A549 (cell line): ENCODE results near the gene ELF4. TPM values are rescaled to one million over a fixed set of nuclear protein-coding genes. Genes with fewer than 3 reads are reported as not detected.
A peak's percentile ranks its signal among the peaks of the same experiment; 100 is the strongest.

ENCODE experiments used
- ATAC-seq, 2 experiments: fragments of 200-7000 bp in 1 of 2; fragments of >200 bp in 1 of 2; cut with Nextera tagmentation in 1 of 2; cut with Tn5 transposase in 1 of 2; 3 replicates each; pipeline versions ENCODE4 v1.8.0 to v1.9.1; 2018 to 2020; ENCODE audit warnings: mild to moderate bottlenecking in 1 of 2, moderate library complexity in 1 of 2
- CTCF ChIA-PET: fragments of 300-600 bp; sonication (Branson Sonifier 250); formaldehyde crosslinking; extraction: SDS; loops from one replicate; lab custom pipeline; 2021; ENCODE audit warnings: antibody characterized with exemption, inconsistent platforms; lab: Yijun Ruan, JAX
- POLR2A ChIA-PET: fragments of 350-600 bp; formaldehyde crosslinking; extraction: SDS; loops from one replicate; lab custom pipeline; 2021; ENCODE audit warnings: antibody characterized with exemption, inconsistent platforms; lab: Yijun Ruan, JAX
- DNase-seq, 2 experiments: peaks; one replicate each; pipeline versions ENCODE4 v3.0.0 to v3.0.0-alpha.2; 2011 to 2016; ENCODE audit warnings: low read depth in 1 of 2, low spot score in 1 of 2
- FAIRE-seq: peaks from 2 replicates; lab custom pipeline; 2011; peaks lifted over from hg19 to GRCh38; lab: Jason Lieb, UNC
- H3K27ac ChIP-seq, 2 experiments: fragments of >200 bp; sonication (Bioruptor Twin); formaldehyde crosslinking; 3 replicates each; pipeline ENCODE4 v1.5.1; 2016 to 2017
- H3K4me1 ChIP-seq: fragments of >200 bp; sonication (Bioruptor Twin); formaldehyde crosslinking; 3 replicates; pipeline ENCODE4 v1.6.1; 2016
- H3K4me2 ChIP-seq: fragments of >200 bp; sonication (Bioruptor Twin); formaldehyde crosslinking; 3 replicates; pipeline ENCODE4 v1.6.1; 2016
- H3K4me3 ChIP-seq: fragments of >200 bp; sonication (Bioruptor Twin); formaldehyde crosslinking; 3 replicates; pipeline ENCODE4 v1.5.1; 2016
- H3K9me3 ChIP-seq: fragments of >200 bp; sonication (Bioruptor Twin); formaldehyde crosslinking; 3 replicates; pipeline ENCODE4 v1.6.1; 2016
- BCL3 ChIP-seq: fragments of >200 bp; sonication (Bioruptor Twin); formaldehyde crosslinking; IDR thresholded peaks from 3 replicates; pipeline ENCODE4 v1.6.1; 2016
- CBX8 ChIP-seq: fragments of 200-600 bp; sonication (generic); IDR thresholded peaks from 2 replicates; pipeline ENCODE4 v1.6.1; 2016
- EP300 ChIP-seq, 2 experiments: fragments of >200 bp; sonication (Bioruptor Twin); formaldehyde crosslinking; IDR thresholded peaks; 2 replicates in 1 of 2; 3 replicates in 1 of 2; pipeline ENCODE4 v1.6.1; 2016 to 2017
- HDAC2 ChIP-seq: fragments of 200-600 bp; sonication (generic); IDR thresholded peaks from 2 replicates; pipeline ENCODE4 v1.6.1; 2016
- HMGXB4 ChIP-seq: fragments of 250-450 bp; sonication (Bioruptor Pico); IDR thresholded peaks from 2 replicates; pipeline ENCODE4 v1.5.0; 2021; ENCODE audit warnings: mild to moderate bottlenecking, moderate library complexity, borderline replicate concordance
- HOXB5 ChIP-seq: fragments of 250-450 bp; sonication (Bioruptor Pico); IDR thresholded peaks from 2 replicates; pipeline ENCODE4 v1.5.0; 2020; ENCODE audit warnings: mild to moderate bottlenecking, moderate library complexity
- JUNB ChIP-seq: fragments of >200 bp; sonication (Bioruptor Twin); formaldehyde crosslinking; IDR thresholded peaks from 2 replicates; pipeline ENCODE4 v1.6.1; 2016
- KDM5A ChIP-seq: fragments of 200-600 bp; sonication (generic); IDR thresholded peaks from 2 replicates; pipeline ENCODE4 v1.6.1; 2016; ENCODE audit warnings: antibody characterized with exemption, mild to moderate bottlenecking
- PBX3 ChIP-seq: IDR thresholded peaks from 2 replicates; pipeline ENCODE4 v1.6.1; 2012
- RAD21 ChIP-seq, 2 experiments: fragments of >200 bp in 1 of 2; sonication (Bioruptor Twin) in 1 of 2; formaldehyde crosslinking in 1 of 2; IDR thresholded peaks in 1 of 2; conservative IDR thresholded peaks in 1 of 2; 2 replicates in 1 of 2; 3 replicates in 1 of 2; pipeline ENCODE4 v1.6.1; 2012 to 2018; ENCODE audit warnings: inconsistent platforms in 1 of 2
- RCOR1 ChIP-seq: fragments of 150-350 bp; IDR thresholded peaks from 2 replicates; pipeline ENCODE4 v1.6.1; 2014; ENCODE audit warnings: antibody characterized with exemption, low read length, low read depth
- REST ChIP-seq: fragments of 200-600 bp; sonication (generic); IDR thresholded peaks from 2 replicates; pipeline ENCODE4 v1.6.1; 2016; ENCODE audit warnings: antibody characterized with exemption, mild to moderate bottlenecking, moderate library complexity
- WGBS: methylation state at CpG from one replicate; pipeline ENCODE4 v1.1.6; 2017; ENCODE audit errors: missing lambda C conversion rate; 5-methylcytosine and 5-hydroxymethylcytosine counted together
- polyA plus RNA-seq, 4 experiments: library from polyadenylated mRNA; depleted of rRNA in 3 of 4; stranded (reverse); fragments of >200 nt; fragmentation: RNase III in 1 of 4; extraction: RNeasy Plus Mini Kit Qiagen cat#74134 plus additional on column Dnase treatment in 1 of 4; gene quantifications; 2 replicates in 3 of 4; 3 replicates in 1 of 4; pipeline ENCODE4 v1.2.3, GENCODE V29; 2011 to 2017
- TF ChIP-seq, protein P1 (sequence below): fragments of 150-350 bp; IDR thresholded peaks from 2 replicates; pipeline ENCODE4 v1.6.1; 2014; ENCODE audit warnings: low read depth, mild to moderate bottlenecking, low read length
- TF ChIP-seq, protein P2 (sequence below): fragments of 250-450 bp; sonication (Bioruptor Pico); IDR thresholded peaks from 2 replicates; pipeline ENCODE4 v1.5.0; 2020; ENCODE audit warnings: low read depth, mild to moderate bottlenecking, moderate library complexity

ELF4 gene
- polyA plus RNA-seq, 2 of the 4 experiments (the other 2 are of a cell fraction) = 16.0 to 18.0 TPM

DNA sequence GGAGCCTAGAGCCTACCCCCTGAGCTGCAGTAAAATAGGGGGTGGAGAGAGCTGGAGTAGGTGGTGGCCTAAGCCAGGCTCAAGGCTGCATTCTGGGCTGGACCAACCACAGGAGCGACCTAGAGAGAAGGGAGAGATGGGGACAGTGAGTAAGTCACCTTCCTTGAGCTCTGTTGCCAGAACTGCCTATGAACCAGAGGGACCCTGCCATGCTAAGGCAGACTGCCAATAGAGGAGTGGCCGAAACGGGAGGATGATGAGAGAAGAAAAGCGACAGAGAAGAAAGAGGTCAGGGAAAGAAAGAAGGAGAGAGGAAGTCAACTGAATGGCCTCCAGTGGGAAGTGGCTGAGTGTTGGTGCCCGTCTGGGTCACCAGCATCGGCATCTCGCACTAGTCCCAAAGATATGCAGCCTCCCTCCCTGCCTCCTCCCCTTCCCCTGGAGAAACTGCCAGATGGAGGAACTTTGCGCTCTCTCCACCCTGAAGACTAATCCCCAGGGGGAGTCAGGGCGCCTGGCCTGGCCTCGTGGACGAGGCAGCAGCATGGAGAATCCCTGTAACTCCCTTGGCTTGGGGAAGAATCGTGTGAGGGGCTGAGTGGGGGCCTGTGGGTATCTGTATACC, 28.8 kb downstream of the ELF4 start:
- peak; percentile 14 to 16; a peak in 2 of 6 replicates for ATAC-seq

DNA sequence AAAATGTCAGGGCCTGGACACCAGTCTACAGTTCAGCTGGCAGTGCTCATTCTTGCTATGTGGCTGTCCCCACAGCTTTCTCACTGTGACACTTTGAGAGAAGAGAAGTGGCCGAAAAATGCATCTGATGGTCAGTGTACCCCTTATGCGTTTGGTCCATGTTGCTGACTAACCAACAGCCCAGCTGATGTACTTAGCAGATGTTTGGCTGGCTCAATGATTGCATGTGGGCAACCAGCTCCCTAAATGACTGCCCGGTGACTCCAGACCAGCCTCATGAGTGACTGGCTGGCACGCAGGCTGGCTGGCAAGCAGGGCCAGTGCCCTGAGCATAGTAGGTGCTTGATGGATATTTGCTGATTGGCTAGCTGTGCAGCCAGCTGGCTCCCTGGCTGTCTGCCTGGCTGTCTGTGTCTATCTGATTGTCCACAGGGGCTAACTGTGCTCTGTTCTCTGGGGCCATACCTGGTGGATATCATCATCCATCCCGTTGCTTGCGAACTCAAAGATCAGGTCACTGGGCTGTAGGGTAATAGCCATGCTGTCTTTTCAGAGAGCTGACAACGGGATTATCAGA, 29.4 kb downstream of the ELF4 start:
- Histone ChIP-seq H3K27ac (no peak overlapping the region), H3K4me3 (no peak overlapping the region), H3K4me2 (no peak overlapping the region), H3K4me1 (0 out of 3 replicates have a peak, but pooled peaks cover 3% of the 10 kb centered on the region), H3K9me3 (no peaks in the 10 kb centered on the region)
- WGBS = 79% methylated on average over 7 of the region's 7 CpGs
- FAIRE-seq (no peak), DNase-seq (no peak), ATAC-seq (peak; percentile 15 to 33; a peak in 2 of 6 replicates)
- TF ChIP-seq, protein P1, sequence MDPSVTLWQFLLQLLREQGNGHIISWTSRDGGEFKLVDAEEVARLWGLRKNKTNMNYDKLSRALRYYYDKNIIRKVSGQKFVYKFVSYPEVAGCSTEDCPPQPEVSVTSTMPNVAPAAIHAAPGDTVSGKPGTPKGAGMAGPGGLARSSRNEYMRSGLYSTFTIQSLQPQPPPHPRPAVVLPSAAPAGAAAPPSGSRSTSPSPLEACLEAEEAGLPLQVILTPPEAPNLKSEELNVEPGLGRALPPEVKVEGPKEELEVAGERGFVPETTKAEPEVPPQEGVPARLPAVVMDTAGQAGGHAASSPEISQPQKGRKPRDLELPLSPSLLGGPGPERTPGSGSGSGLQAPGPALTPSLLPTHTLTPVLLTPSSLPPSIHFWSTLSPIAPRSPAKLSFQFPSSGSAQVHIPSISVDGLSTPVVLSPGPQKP = no peak
- TF ChIP-seq RAD21 (conservative IDR thresholded peaks at IDR 0.05 in 1 of 2, IDR thresholded peaks at IDR 0.05 in 1 of 2) = no peak
- no peak for TF ChIP-seq RCOR1
- TF ChIP-seq REST = no peak
- TF ChIP-seq PBX3 = no peak
- no peak for TF ChIP-seq HDAC2
- TF ChIP-seq HMGXB4 (CRISPR knock-in tag) = no peak
- no peak for TF ChIP-seq EP300 (IDR thresholded peaks at IDR 0.05)
- no peak for TF ChIP-seq HOXB5 (CRISPR knock-in tag)
- CTCF ChIA-PET = interaction anchor here (0.9 to 6.3 kb wide), 17 partner anchors 10 to 258 kb away, joined by 3 to 91 read pairs (median 4); partner anchors contain the start of gene ELF4
- POLR2A ChIA-PET = no interaction called here

More for the DNA sequence above, 28.8 kb downstream of the ELF4 start:
- POLR2A ChIA-PET = no interaction called here
- H3K27ac ChIP-seq = no peak overlapping the region
- 0 out of 3 replicates have a peak, but pooled peaks cover 3% of the 10 kb centered on the region for H3K4me1 ChIP-seq
- no peak overlapping the region for H3K4me2 ChIP-seq
- CTCF ChIA-PET = interaction anchor here (0.9 to 6.3 kb wide), 8 partner anchors 10 to 110 kb away, joined by 3 to 91 read pairs (median 18); partner anchors contain the start of gene ELF4
- TF ChIP-seq, protein P1 = no peak
- no peak for TF ChIP-seq KDM5A
- TF ChIP-seq BCL3 = no peak
- no peak for TF ChIP-seq JUNB
- no peak for TF ChIP-seq CBX8
- TF ChIP-seq PBX3 = no peak
- TF ChIP-seq, protein P2, sequence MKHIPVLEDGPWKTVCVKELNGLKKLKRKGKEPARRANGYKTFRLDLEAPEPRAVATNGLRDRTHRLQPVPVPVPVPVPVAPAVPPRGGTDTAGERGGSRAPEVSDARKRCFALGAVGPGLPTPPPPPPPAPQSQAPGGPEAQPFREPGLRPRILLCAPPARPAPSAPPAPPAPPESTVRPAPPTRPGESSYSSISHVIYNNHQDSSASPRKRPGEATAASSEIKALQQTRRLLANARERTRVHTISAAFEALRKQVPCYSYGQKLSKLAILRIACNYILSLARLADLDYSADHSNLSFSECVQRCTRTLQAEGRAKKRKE (CRISPR knock-in tag) = no peak
- FAIRE-seq = no peak
- no peak for DNase-seq
- no peak overlapping the region for H3K4me3 ChIP-seq
- 80% methylated on average over 11 of the region's 12 CpGs for WGBS
- H3K9me3 ChIP-seq = no peaks in the 10 kb centered on the region
